GM12878 (cell line): ENCODE measurements around the gene SMARCA4. TPM values are rescaled to one million over a fixed set of nuclear protein-coding genes. Genes with fewer than 3 reads are reported as not detected.

ENCODE experiments used
- ATAC-seq: fragments of 200-7000 bp; cut with Tn5 transposase; 3 replicates; pipeline ENCODE4 v1.9.1; 2020; ENCODE audit warnings: mild to moderate bottlenecking, moderate library complexity
- BruUV-seq: library from RNA; stranded (reverse); fragments of 400-500 nt; replicated peaks from 2 replicates; lab custom pipeline; 2021; lab: Mats Ljungman, UMichigan
- CTCF ChIA-PET: fragments of 300-600 bp; sonication (Branson Sonifier 250); formaldehyde crosslinking; extraction: SDS; loops from one replicate; lab custom pipeline; 2021; ENCODE audit warnings: inconsistent platforms; lab: Yijun Ruan, JAX
- POLR2A ChIA-PET: fragments of 350-600 bp; formaldehyde crosslinking; extraction: SDS; loops from one replicate; lab custom pipeline; 2021; ENCODE audit warnings: inconsistent platforms; lab: Charles Lee
- RAD21 ChIA-PET: fragments of 300-600 bp; sonication (Branson Sonifier 250); formaldehyde crosslinking; loops from one replicate; lab custom pipeline; 2023; ENCODE audit warnings: antibody characterized with exemption; ENCODE audit not compliant: unreplicated experiment; lab: Charles Lee
- SMC1A ChIA-PET: fragments of 300-600 bp; sonication (Branson Sonifier 250); formaldehyde crosslinking; loops from one replicate; lab custom pipeline; 2023; ENCODE audit not compliant: unreplicated experiment, uncharacterized antibody; lab: Charles Lee
- DNase-seq: peaks from one replicate; pipeline ENCODE4 v3.0.0-alpha.2; 2011; ENCODE audit warnings: low read depth, low spot score
- FAIRE-seq: peaks from 3 replicates; lab custom pipeline; 2011; peaks lifted over from hg19 to GRCh38; lab: Jason Lieb, UNC
- H2AFZ ChIP-seq: 2 replicates; pipeline ENCODE4 v1.6.0; 2011; ENCODE audit warnings: low read depth, low read length, control low read depth; ENCODE audit not compliant: control insufficient read depth
- H3K27ac ChIP-seq: 2 replicates; pipeline ENCODE4 v1.5.1; 2011; ENCODE audit warnings: control low read depth; ENCODE audit not compliant: control insufficient read depth, insufficient read depth
- H3K27me3 ChIP-seq, 2 experiments: replicated peaks in 1 of 2; 2 replicates each; pipeline versions ENCODE4 v1.6.0 to v1.6.1; 2011; ENCODE audit warnings: low read length in 1 of 2; ENCODE audit not compliant: control insufficient read depth in 2 of 2, insufficient read depth in 2 of 2
- H3K36me3 ChIP-seq, 2 experiments: 2 replicates each; pipeline ENCODE4 v1.5.1; 2011; ENCODE audit warnings: low read length in 1 of 2; ENCODE audit not compliant: control insufficient read depth in 2 of 2, insufficient read depth in 2 of 2
- H3K4me1 ChIP-seq: 2 replicates; pipeline ENCODE4 v1.6.1; 2011; ENCODE audit warnings: mild to moderate bottlenecking, low read length, moderate library complexity, mixed read lengths; ENCODE audit not compliant: control insufficient read depth, insufficient read depth
- H3K4me2 ChIP-seq: 2 replicates; pipeline ENCODE4 v1.6.0; 2011; ENCODE audit warnings: control low read depth; ENCODE audit not compliant: control insufficient read depth, insufficient read depth
- H3K4me3 ChIP-seq: fragments of 200-600 bp; sonication (generic); 2 replicates; pipeline ENCODE4 v1.5.1; 2016
- H3K79me2 ChIP-seq: 2 replicates; pipeline ENCODE4 v1.6.0; 2011; ENCODE audit warnings: low read length; ENCODE audit not compliant: control insufficient read depth, insufficient read depth
- H3K9ac ChIP-seq: 2 replicates; pipeline ENCODE4 v1.8.0; 2011; ENCODE audit warnings: low read length, control low read depth, mixed read lengths; ENCODE audit not compliant: control insufficient read depth, insufficient read depth
- H3K9me3 ChIP-seq: replicated peaks from 3 replicates; pipeline ENCODE4 v1.5.1; 2011; ENCODE audit warnings: mild to moderate bottlenecking, low read length; ENCODE audit not compliant: control insufficient read depth, insufficient read depth
- H4K20me1 ChIP-seq: 2 replicates; pipeline ENCODE4 v1.6.0; 2011; ENCODE audit not compliant: control insufficient read depth, insufficient read depth
- ATF7 ChIP-seq: fragments of 450-650 bp; IDR thresholded peaks from 2 replicates; pipeline ENCODE4 v1.6.1; 2016; ENCODE audit warnings: low read depth, mild to moderate bottlenecking
- CBX3 ChIP-seq: fragments of 200-600 bp; sonication (generic); IDR thresholded peaks from 2 replicates; pipeline ENCODE4 v1.6.1; 2016; ENCODE audit warnings: low read depth, borderline replicate concordance
- CHD2 ChIP-seq: IDR thresholded peaks from 2 replicates; pipeline ENCODE4 v1.6.1; 2011; ENCODE audit warnings: low read depth, low read length, improper control_type of control experiment, borderline replicate concordance
- E4F1 ChIP-seq: fragments of 450-650 bp; IDR thresholded peaks from 2 replicates; pipeline ENCODE4 v1.6.1; 2018; ENCODE audit warnings: borderline replicate concordance, mild to moderate bottlenecking; ENCODE audit not compliant: partially characterized antibody
- FOS ChIP-seq: IDR thresholded peaks from 3 replicates; pipeline ENCODE4 v1.6.1; 2011; ENCODE audit warnings: borderline replicate concordance; ENCODE audit not compliant: insufficient read length; ENCODE audit errors: extremely low read depth
- MTA2 ChIP-seq: fragments of 450-650 bp; IDR thresholded peaks from 2 replicates; pipeline ENCODE4 v1.6.1; 2016; ENCODE audit warnings: low read depth, mild to moderate bottlenecking, moderate library complexity
- MXI1 ChIP-seq: fragments of 150-350 bp; IDR thresholded peaks from 2 replicates; pipeline ENCODE4 v1.6.1; 2011; ENCODE audit warnings: low read depth, mild to moderate bottlenecking, inconsistent platforms, low read length, improper control_type of control experiment
- MYB ChIP-seq: fragments of 150-350 bp; IDR thresholded peaks from 2 replicates; pipeline ENCODE4 v1.6.1; 2014; ENCODE audit warnings: mild to moderate bottlenecking, low read depth, low read length, borderline replicate concordance
- NBN ChIP-seq: fragments of 450-650 bp; IDR thresholded peaks from 2 replicates; pipeline ENCODE4 v1.6.1; 2016
- NFYA ChIP-seq: IDR thresholded peaks from 2 replicates; pipeline ENCODE4 v1.6.1; 2011; ENCODE audit warnings: low read depth, mild to moderate bottlenecking, low read length, improper control_type of control experiment, borderline replicate concordance
- PAX5 ChIP-seq: IDR thresholded peaks from 2 replicates; pipeline ENCODE4 v1.6.1; 2011; ENCODE audit warnings: low read depth, low read length, borderline replicate concordance
- SKIL ChIP-seq: fragments of 450-650 bp; IDR thresholded peaks from 2 replicates; pipeline ENCODE4 v1.6.1; 2017; ENCODE audit warnings: mild to moderate bottlenecking, low read depth, inconsistent platforms; ENCODE audit not compliant: poor library complexity, severe bottlenecking
- SMARCA5 ChIP-seq: fragments of 450-650 bp; IDR thresholded peaks from 2 replicates; pipeline ENCODE4 v1.6.1; 2017; ENCODE audit warnings: mild to moderate bottlenecking
- TCF7 ChIP-seq: IDR thresholded peaks from 2 replicates; pipeline ENCODE4 v1.6.1; 2014; ENCODE audit warnings: antibody characterized with exemption, borderline replicate concordance
- ZBTB33 ChIP-seq: fragments of 450-650 bp; IDR thresholded peaks from 2 replicates; pipeline ENCODE4 v1.6.1; 2017; ENCODE audit warnings: mild to moderate bottlenecking
- ZNF384 ChIP-seq: IDR thresholded peaks from 2 replicates; pipeline ENCODE4 v1.6.1; 2012; ENCODE audit warnings: low read depth, mild to moderate bottlenecking, low read length, improper control_type of control experiment, borderline replicate concordance
- WGBS: methylation state at CpG from one replicate; pipeline ENCODE4 v1.1.6; 2016; ENCODE audit warnings: low lambda C conversion rate; ENCODE audit not compliant: insufficient replicate concordance, insufficient coverage; ENCODE audit errors: missing lambda C conversion rate; 5-methylcytosine and 5-hydroxymethylcytosine counted together
- in situ Hi-C: fragments of 300-500 bp; cut with MboI; formaldehyde crosslinking; loops from 9 replicates; pipeline ENCODE4 v1.14.3; 2018; ENCODE audit warnings: mixed read lengths
- intact Hi-C: fragments of 100-400 bp; cut with micrococcal nuclease; formaldehyde crosslinking; loops from one replicate; pipeline ENCODE4 v1.14.2; 2022; ENCODE audit not compliant: unreplicated experiment
- polyA plus RNA-seq, 11 experiments: library from polyadenylated mRNA; depleted of rRNA in 4 of 11; unstranded in 6 of 11; stranded (reverse) in 5 of 11; fragments of >200 nt; fragmentation: Nextera tagmentation in 4 of 11; fragmentation: Illumina TruSeq in 1 of 11; extraction: Ambion mirVana in 4 of 11; extraction: Trizol in 1 of 11; gene quantifications; 1 replicate in 1 of 11; 2 replicates in 10 of 11; pipeline versions ENCODE4 v1.2.1 to v1.2.3, GENCODE V29; 2011 to 2016; ENCODE audit warnings: inconsistent platforms in 2 of 11, missing spikeins in 2 of 11, low read depth in 1 of 11
- total RNA-seq, 4 experiments: library from RNA; depleted of rRNA in 3 of 4; stranded (reverse); fragments of >200 nt in 3 of 4; fragmentation: Illumina TruSeq in 1 of 4; extraction: Trizol in 1 of 4; gene quantifications; 2 replicates each; pipeline versions ENCODE4 v1.2.1 to v1.2.3, GENCODE V29; 2013 to 2021

Gene SMARCA4
- total and polyA plus RNA-seq, 10 of the 15 experiments (the other 5 are each of a cell fraction or from before 2014, with no cell fraction given), result 22.4 to 175 (median 57.4) TPM

GRCh38 chr19:10964903-10965302 is 4.1 kb downstream of the SMARCA4 start (continued):
- TF ChIP-seq CHD2 (no peak), TCF7 (no peak), ATF7 (no peak), MTA2 (no peak)

GRCh38 chr19:10965398-10965797 is 4.6 kb downstream of the SMARCA4 start:
- Histone ChIP-seq H3K27ac (no peak overlapping the region), H3K79me2 (peaks cover 90% of the 10 kb centered on the region), H2AFZ (no peak overlapping the region), H3K27me3 (no peaks in the 10 kb centered on the region), H3K4me2 (peak overlapping the region; percentile 85; the same call in 1 of the 2 replicates), H3K4me3 (no peak overlapping the region; the same call in 1 of the 2 replicates), H4K20me1 (peaks cover 4% of the 10 kb centered on the region; the same call in 1 of the 2 replicates), H3K9ac (no peak overlapping the region), H3K36me3 (no peaks in the 10 kb centered on the region), H3K9me3 (no peaks in the 10 kb centered on the region), H3K4me1 (peaks cover 41% of the 10 kb centered on the region)
- intact Hi-C loops, result no loop called here
- ATAC-seq (no peak), DNase-seq (no peak), FAIRE-seq (no peak)
- no TSS peak for BruUV-seq
- ChIA-PET POLR2A (interaction anchor here (1.0 to 1.4 kb wide), 3 partner anchors 14 to 123 kb away, joined by 3 to 4 read pairs (median 3); partner anchors contain the start of gene LDLR), RAD21 (interaction anchor here (0.8 to 1.4 kb wide), 3 partner anchors 11 to 20 kb away, joined by 4 to 6 read pairs (median 5); no protein-coding TSS in a partner anchor), SMC1A (interaction anchor here (0.7 to 3.1 kb wide), 8 partner anchors 9 to 29 kb away, joined by 3 to 10 read pairs (median 4); no protein-coding TSS in a partner anchor), CTCF (interaction anchor here (0.7 to 0.9 kb wide), 2 partner anchors 11 to 26 kb away, joined by 3 to 4 read pairs; no protein-coding TSS in a partner anchor)
- in situ Hi-C loops, result no loop called here
- 66% methylated on average over 6 of the region's 6 CpGs for WGBS
- no peak for TF ChIP-seq SMARCA5
- no peak for TF ChIP-seq E4F1
- no peak for TF ChIP-seq MYB
- no peak for TF ChIP-seq FOS
- no peak for TF ChIP-seq MXI1
- no peak for TF ChIP-seq SKIL
- TF ChIP-seq NFYA, result no peak
- TF ChIP-seq ZNF384, result no peak
- no peak for TF ChIP-seq PAX5
- TF ChIP-seq NBN, result no peak
- no peak for TF ChIP-seq ZBTB33
- TF ChIP-seq CBX3, result no peak
